SIG-M5 treated with dmso at 0.1 percent for 504 hours (cell line): ENCODE results near the gene KANK3.
"Not testable (repeated sequence)": the region's sequence is repeated elsewhere in the genome, so short reads cannot be mapped to it uniquely, and the experiment has no call there.

Experiments
- DNase-seq: peaks from one replicate; lab custom pipeline; 2025; ENCODE audit not compliant: unreplicated experiment; lab: John Stamatoyannopoulos, UW

KANK3 gene

GRCh38 chr19:8342684-8343482, at the start of gene KANK3:
KANK3 (minus strand) TSS chr19:8343262; CDS start chr19:8337828, 5,434 bp downstream.
- DNase-seq: peak; percentile 60

DNA sequence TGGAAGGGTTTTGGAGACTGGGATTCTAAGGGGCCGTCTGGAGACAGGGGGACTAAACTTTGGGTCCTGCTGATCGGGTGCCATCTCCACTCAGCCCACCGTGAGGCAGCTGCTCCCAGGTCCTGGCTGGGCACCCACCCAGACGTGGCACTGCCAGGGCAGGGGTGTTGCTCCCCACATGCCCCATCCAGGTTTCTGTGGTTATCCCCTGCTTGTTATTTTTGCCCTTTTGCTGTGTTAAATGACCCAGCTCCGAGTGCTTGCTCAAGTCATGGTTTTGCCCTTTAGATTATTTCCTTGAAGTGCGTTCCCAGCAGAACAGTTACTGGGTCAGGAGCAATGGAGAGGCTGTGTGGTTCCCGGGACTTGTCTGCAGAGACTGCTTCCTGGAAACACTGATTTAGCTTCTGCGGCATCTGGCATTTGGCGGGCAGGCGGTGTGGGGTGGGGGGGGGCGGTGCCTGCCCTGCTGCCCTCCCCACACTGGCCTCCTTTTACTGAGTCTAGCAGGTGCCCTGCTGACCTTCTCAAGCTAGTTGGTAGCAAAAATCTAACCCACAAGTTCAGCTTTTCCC, 49.0 kb upstream of the KANK3 start:
- no peak for DNase-seq

DNA sequence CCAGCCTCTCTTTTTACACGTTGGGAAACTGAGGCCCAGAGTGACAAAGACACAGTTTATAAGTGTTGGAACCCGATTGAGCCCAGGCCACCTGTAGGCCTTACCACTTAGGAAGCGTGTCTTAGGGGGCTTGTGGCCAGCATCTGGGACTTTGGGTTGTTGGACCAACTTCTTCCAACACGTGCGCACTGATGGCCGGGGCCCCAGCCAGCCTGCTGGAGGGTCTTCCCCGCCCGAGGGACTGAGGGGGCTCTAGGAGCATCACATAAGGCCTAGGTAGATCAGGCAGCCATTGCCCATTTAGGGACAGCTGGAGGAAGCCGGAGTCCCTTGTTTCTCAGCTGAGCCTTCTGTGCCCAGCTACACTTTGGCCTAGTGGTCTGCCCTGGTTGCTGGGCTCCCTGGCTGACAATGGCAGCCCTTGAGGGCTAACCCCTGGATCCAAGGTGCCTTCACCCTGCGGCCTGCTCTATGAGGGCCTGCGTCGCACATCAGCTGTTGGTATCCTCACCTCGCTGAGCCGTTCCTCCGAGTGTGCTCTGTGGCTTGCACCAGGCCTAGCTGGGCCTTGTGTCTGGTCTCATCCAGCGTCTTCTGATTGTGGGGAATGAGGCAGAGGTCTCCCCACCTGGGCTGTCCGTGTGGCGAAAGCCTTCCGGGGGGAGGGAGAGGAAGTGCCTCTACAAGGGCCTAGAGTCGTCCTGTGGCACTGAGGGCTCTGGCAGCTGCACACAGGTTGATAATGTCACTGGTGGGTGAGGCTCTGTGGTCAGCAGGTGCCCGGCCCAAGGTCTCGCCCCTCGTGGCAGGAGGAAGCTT, 48.3 kb upstream of the KANK3 start:
- no peak for DNase-seq

- peak; percentile 79 for DNase-seq
Measured at GRCh38 chr19:8390617-8390981, 47.5 kb upstream of the KANK3 start.

DNA sequence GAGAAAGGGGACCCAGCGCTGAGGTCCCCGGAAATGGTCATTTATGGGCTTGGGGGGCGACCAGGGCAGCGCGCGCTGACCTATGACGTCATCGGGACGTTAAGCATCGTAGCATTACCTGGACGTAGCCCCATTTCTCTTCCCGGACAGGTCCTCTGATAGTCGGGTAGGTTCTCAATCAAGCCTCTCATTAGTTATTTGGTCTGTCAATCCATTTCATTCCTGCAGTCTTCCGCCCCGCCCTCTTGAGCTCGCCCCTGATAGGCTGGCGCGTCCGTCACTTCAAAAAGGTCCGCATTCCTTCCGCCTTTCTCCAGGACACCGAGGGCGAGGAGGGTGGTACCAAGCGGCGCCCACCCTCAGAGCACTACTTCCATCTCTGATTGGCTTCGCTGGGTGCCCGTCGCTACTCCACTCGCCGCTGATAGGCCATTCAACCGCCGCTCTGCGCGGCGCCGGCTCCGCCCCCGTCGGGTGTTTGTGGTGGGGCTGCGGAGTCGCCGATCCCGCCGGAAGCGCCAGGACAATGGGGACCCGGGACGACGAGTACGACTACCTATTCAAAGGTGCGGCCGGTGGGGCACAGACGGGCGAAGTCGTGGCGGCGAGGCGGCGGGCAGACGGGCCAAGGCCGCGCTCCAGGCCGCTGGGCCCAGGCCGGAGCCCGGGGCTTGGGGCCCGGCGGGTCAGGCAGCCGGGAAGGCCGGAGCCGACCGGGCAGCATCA, 47.0 kb upstream of the KANK3 start, which contains the start of gene RAB11B:
Gene RAB11B (plus strand): TSS at position 470 of the 726 bp plus-strand sequence. CDS start 57 bp downstream, at position 527.
- DNase-seq: peak; percentile 99

GRCh38 chr19:8388612-8388958, 45.5 kb upstream of the KANK3 start:
- no peak for DNase-seq

DNA sequence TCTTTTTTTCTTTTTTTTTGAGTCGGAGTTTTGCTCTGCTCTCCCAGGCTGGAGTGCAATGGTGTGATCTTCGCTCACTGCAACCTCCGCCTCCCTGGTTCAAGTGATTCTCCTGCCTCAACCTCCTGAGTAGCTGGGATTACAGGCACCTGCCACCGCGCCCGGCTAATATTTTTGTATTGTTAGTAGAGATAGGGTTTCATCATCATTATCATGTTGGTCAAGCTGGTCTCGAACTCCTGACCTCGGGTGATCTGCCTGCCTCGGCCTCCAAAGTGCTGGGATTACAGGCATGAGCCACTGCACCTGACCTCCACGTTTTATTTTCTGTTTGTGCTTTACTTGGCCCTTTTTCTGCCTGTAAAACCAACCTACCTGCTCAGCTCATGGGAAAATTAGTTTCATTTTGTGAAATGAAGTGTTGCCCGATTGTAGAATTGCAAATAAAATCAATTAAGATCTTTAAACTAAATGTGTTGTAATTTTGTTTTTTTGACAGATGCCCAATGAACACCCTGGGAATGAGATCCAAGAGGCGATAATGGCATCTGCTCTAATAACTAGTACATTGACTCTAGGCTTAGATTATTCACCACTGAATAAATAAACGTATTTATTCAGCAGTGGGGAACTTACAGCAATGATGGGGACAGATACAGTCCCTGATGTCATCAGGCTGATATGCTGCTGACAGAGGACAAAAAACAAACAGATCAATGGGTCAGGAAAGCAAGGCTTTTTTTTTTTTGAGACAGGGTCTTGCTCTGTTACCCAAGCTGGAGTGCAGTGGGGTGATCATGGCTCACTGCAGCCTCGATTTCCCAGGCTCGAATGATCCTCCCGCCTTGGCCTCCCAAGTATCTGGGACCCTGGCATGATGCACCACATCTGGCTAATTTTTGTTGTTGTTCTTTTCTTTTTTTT, 44.9 kb upstream of the KANK3 start:
- DNase-seq: no peak

DNA sequence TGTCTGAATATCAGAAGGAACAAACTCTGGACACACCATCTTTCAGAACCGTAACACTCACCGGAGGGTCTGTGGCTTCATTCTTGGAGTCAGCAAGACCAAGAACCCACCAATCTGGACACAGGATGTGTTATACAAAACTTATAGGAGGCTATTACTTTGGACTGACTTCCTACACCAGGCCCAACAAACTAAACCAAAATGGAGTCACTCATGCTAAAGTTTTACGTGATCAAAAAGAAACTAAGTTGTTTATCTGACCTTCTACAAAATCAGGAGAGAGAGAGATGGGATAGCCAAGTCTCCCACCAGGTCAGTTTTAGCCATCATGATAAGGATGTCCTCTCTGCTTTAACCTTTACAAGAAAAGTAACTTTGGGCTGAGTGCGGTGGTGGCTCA, 43.9 kb upstream of the KANK3 start:
- no peak for DNase-seq

DNA sequence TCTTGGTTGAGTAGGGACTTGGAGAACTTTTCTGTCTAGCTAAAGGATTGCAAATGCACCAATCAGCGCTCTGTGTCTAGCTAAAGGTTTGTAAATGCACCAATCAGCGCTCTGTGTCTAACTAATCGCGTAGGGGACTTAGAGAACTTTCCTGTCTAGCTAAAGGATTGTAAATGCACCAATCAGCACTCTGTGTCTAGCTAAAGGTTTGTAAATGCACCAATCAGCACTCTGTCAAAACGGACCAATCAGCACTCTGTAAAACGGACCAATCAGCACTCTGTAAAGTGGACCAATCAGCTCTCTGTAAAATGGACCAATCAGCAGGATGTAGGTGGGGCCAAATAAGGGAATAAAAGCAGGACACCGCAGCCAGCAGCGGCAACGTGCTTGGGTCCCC, 43.4 kb upstream of the KANK3 start:
- not testable (repeated sequence) for DNase-seq

GRCh38 chr19:8385566-8385965, 42.5 kb upstream of the KANK3 start:
- DNase-seq: not testable (repeated sequence)

DNA sequence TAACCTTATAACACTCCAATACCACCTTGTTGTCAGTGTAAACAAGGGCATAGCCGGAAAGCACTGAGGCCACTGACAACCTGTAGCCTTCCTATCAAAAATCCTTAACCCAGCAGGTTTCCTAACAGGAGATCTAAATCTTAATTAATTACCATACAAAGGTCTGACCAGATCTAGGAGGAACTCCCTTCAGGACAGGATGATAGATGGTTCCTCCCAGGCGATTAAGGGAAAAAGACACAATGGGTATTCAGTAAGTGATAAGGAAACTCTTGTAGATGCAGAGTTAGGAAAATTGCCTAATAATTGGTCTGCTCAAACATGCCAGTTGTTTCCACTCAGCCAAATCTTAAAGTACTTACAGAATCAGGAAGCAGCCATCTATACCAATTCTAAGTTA, 42.0 kb upstream of the KANK3 start:
- DNase-seq: not testable (repeated sequence)

DNA sequence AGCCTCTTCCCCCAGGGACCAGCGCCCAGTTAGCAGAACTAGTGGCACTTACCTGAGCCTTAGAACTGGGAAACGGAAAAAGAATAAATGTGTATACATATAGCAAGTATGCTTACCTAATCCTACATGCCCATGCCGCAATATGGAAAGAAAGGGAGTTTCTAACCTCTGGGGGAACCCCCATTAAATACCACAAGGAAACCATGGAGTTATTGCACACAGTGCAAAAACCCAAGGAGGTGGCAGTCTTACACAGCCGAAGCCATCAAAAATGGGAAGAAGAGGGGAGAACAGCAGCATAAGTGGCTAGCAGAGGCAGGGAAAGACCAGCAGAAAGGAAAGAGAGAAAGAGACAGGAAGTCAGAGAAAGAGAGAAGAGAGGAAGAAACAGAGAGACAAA, 41.5 kb upstream of the KANK3 start:
- not testable (repeated sequence) for DNase-seq

GRCh38 chr19:8379156-8379891, 36.3 kb upstream of the KANK3 start:
- not testable (repeated sequence) for DNase-seq

- DNase-seq: no peak
Measured at GRCh38 chr19:8377598-8377997, 34.5 kb upstream of the KANK3 start.

- not testable (repeated sequence) for DNase-seq
Measured at GRCh38 chr19:8376373-8376974, 33.4 kb upstream of the KANK3 start.

- not testable (repeated sequence) for DNase-seq
Measured at GRCh38 chr19:8375766-8376165, 32.7 kb upstream of the KANK3 start.

DNA sequence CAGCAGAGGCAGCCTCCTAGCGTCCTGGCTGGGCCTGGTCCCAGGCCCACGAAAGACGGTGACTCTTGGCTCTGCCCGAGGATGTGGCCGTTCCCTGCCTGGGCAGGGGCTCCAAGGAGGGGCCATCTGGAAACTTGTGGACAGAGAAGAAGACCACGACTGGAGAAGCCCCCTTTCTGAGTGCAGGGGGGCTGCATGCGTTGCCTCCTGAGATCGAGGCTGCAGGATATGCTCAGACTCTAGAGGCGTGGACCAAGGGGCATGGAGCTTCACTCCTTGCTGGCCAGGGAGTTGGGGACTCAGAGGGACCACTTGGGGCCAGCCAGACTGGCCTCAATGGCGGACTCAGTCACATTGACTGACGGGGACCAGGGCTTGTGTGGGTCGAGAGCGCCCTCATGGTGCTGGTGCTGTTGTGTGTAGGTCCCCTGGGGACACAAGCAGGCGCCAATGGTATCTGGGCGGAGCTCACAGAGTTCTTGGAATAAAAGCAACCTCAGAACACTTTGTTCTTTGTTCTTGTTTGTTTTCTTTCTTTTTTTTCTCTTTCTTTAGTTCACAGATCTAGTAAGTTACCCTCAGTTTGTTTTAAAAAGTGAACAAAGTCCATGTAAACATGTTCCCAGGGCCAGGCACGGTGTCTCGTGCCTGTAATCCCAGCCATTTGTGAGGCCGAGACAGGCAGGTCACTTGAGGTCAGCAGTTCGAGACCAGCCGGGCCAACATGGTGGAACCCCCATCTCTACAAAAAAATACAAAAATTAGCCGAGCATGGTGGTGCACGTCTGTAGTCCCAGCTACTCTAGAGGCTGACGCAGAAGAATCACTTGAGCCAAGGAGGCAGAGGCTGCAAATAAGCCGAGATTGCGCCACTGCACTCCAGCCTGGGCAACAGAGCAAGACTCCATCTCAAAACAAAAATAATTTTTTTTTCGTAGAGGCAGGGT, 31.1 kb upstream of the KANK3 start:
- DNase-seq: no peak
